Body of pancreas (tissue), 4 donors: ENCODE results near the gene UGT2A2. TPM values are rescaled to one million over a fixed set of nuclear protein-coding genes. Genes with fewer than 3 reads are reported as not detected.

Experiments
- ATAC-seq: fragments of 150-250 bp; one replicate; pipeline ENCODE4 v1.9.1; 2016
- DNase-seq, 4 donors: peaks; one replicate each; pipeline ENCODE4 v3.0.0-alpha.2; 2019
- H3K27ac ChIP-seq, 4 donors: fragments of 200-600 bp; sonication (generic); 1 replicate in 3 of 4; 2 replicates in 1 of 4; pipeline versions ENCODE4 v1.5.1 to v1.6.1; 2016 to 2019; ENCODE audit warnings: mild to moderate bottlenecking in 1 of 4, mixed read lengths in 1 of 4, moderate library complexity in 1 of 4
- H3K27me3 ChIP-seq, 2 donors: fragments of 200-600 bp; sonication (generic); one replicate each; pipeline ENCODE4 v1.6.0; 2016; ENCODE audit warnings: mild to moderate bottlenecking in 1 of 2
- H3K36me3 ChIP-seq, 2 donors: fragments of 200-600 bp; sonication (generic); replicated peaks in 1 of 2; 2 replicates each; pipeline ENCODE4 v1.5.1; 2016; ENCODE audit warnings: low read depth in 2 of 2; ENCODE audit not compliant: insufficient read depth in 1 of 2
- H3K4me1 ChIP-seq: fragments of 200-600 bp; sonication (generic); one replicate; pipeline ENCODE4 v1.6.0; 2016
- H3K4me3 ChIP-seq, 2 donors: fragments of 200-600 bp; sonication (generic); 1 replicate in 1 of 2; 2 replicates in 1 of 2; pipeline ENCODE4 v1.5.1; 2016 to 2019
- H3K9me3 ChIP-seq, 3 donors: fragments of 200-600 bp; sonication (generic); 1 replicate in 2 of 3; 2 replicates in 1 of 3; pipeline ENCODE4 v1.5.1; 2016
- POLR2A ChIP-seq, 3 donors: fragments of 450-650 bp; IDR thresholded peaks; one replicate each; pipeline ENCODE4 v1.6.1; 2016; ENCODE audit warnings: antibody characterized with exemption in 3 of 3, mild to moderate bottlenecking in 2 of 3
- WGBS, 2 donors: methylation state at CpG; one replicate each; pipeline ENCODE4 v1.1.5; 2017; 5-methylcytosine and 5-hydroxymethylcytosine counted together
- intact Hi-C: fragments of 100-400 bp; cut with DNase I; formaldehyde crosslinking; loops from one replicate; pipeline ENCODE4 v1.15.1; 2023
- total RNA-seq, 2 donors: library from RNA; depleted of rRNA; stranded (reverse); fragments of >200 nt; gene quantifications; one replicate each; pipeline ENCODE4 v1.1.0, GENCODE V29; 2016
- TF ChIP-seq, protein P1 (sequence below), 7 experiments: fragments of 450-650 bp in 4 of 7; fragments of 200-600 bp in 3 of 7; sonication (generic) in 3 of 7; IDR thresholded peaks; one replicate each; pipeline ENCODE4 v1.5.1; 2016 to 2019; ENCODE audit warnings: antibody characterized with exemption in 7 of 7

UGT2A2 gene
- total RNA-seq, 2 donors from 2014 or later = not detected

DNA sequence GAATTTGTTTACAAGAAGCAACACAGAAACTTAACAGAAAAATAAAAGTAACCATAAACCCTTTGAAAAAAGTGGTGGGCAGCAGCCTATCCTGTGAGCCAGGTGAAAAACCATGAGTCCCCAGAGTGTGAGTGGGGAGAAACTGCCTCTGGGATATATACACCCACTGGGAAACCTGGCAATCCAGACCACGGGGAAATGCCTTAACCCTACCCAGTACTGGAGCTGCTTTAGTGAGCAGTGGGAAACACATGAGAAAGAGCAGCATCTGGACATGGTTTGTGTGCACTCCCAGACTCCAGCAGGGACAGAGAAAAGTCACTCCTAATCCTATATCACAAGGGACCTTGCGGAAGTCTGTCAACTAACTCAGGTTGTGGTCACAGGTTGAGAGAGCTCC lies 39.4 kb downstream of the UGT2A2 start:
- ATAC-seq (no peak), DNase-seq (no peak)
- no peak for TF ChIP-seq POLR2A (IDR thresholded peaks at IDR 0.05)
- intact Hi-C loops = no loop called here
- H3K36me3 ChIP-seq = no peaks in the 10 kb centered on the region
- H3K9me3 ChIP-seq = no peaks in the 10 kb centered on the region
- H3K27ac ChIP-seq = no peak overlapping the region
- 57 to 65% methylated on average over 2 of the region's 2 CpGs for WGBS, 2 donors
- H3K4me1 ChIP-seq = no peaks in the 10 kb centered on the region
- H3K27me3 ChIP-seq = no peaks in the 10 kb centered on the region
- H3K4me3 ChIP-seq = no peak overlapping the region

DNA sequence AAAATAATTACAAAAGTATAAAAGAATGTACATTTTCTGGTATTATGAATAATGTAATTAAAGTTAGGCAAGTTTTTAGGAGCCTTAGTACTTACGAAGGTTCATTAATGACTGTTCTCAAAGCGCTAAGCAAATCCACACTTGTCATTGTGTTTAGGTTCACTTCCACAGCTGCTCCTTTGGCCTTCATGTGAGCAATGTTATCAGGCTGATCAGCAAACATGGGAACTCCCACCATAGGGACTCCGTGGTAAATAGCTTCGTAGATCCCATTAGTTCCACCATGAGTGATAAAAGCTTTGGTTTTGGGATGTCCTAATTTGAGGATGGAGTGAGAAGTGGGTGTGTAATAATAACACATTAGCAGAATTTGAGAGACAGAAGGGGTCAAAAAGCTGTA lies 45.1 kb downstream of the UGT2A2 start:
- intact Hi-C loops = no loop called here
- WGBS, 2 donors = 22 to 45% methylated on average over 4 of the region's 4 CpGs
- Histone ChIP-seq H3K9me3 (no peaks in the 10 kb centered on the region), H3K4me3 (no peak overlapping the region), H3K27ac (no peak overlapping the region), H3K36me3 (no peaks in the 10 kb centered on the region), H3K27me3 (no peaks in the 10 kb centered on the region), H3K4me1 (no peaks in the 10 kb centered on the region)
- DNase-seq = no peak
- TF ChIP-seq POLR2A (IDR thresholded peaks at IDR 0.05) = no peak
- TF ChIP-seq, protein P1, sequence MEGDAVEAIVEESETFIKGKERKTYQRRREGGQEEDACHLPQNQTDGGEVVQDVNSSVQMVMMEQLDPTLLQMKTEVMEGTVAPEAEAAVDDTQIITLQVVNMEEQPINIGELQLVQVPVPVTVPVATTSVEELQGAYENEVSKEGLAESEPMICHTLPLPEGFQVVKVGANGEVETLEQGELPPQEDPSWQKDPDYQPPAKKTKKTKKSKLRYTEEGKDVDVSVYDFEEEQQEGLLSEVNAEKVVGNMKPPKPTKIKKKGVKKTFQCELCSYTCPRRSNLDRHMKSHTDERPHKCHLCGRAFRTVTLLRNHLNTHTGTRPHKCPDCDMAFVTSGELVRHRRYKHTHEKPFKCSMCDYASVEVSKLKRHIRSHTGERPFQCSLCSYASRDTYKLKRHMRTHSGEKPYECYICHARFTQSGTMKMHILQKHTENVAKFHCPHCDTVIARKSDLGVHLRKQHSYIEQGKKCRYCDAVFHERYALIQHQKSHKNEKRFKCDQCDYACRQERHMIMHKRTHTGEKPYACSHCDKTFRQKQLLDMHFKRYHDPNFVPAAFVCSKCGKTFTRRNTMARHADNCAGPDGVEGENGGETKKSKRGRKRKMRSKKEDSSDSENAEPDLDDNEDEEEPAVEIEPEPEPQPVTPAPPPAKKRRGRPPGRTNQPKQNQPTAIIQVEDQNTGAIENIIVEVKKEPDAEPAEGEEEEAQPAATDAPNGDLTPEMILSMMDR (IDR thresholded peaks at IDR 0.05) = no peak
- ATAC-seq = no peak

DNA sequence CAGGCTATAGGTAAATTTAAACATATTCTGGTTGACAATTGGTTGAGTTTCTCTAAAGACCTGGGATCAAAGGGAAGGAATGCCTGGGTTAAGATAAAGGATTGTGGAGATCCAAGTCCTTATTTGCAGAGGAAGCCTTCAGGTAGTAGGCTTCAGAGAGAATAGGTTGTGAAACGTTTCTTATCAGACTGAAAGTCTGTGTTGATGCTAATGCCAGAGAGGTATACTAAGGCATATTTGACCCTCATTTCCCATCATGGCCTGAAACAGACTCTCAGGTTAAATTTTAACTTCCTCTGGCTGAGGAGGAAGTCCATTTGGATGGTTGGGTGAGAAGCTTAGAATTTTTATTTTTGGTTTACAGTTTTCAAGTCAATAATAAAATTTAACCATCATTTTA lies 48.1 kb downstream of the UGT2A2 start:
- intact Hi-C loops = no loop called here
- Histone ChIP-seq H3K9me3 (no peaks in the 10 kb centered on the region), H3K4me1 (no peaks in the 10 kb centered on the region), H3K4me3 (no peak overlapping the region), H3K36me3 (no peaks in the 10 kb centered on the region), H3K27ac (no peak overlapping the region), H3K27me3 (no peaks in the 10 kb centered on the region)
- 3 to 6% methylated on average over 1 of the region's 1 CpG for WGBS, 2 donors
- ATAC-seq (no peak), DNase-seq (no peak)
- TF ChIP-seq, protein P1 (IDR thresholded peaks at IDR 0.05) = no peak
- TF ChIP-seq POLR2A (IDR thresholded peaks at IDR 0.05) = no peak

DNA sequence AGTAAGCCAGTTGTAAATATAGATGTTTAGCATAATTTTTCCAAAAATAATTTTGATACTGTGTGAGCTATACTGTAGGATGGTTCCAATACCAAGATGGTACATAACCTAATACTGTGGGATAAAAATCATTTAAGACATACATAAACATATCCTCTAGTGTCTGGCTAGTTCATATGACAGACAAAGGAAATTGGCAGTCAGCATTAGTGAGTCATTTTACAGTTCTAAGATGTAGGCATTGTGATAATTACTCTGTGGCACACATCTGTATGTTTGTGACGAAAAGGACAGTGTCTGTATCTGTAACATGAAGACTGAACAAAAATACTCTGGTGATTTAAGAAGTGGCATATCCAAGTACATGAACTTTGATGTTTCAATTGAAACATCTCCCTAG lies 49.6 kb downstream of the UGT2A2 start:
- Histone ChIP-seq H3K36me3 (no peaks in the 10 kb centered on the region), H3K4me1 (no peaks in the 10 kb centered on the region), H3K9me3 (no peaks in the 10 kb centered on the region), H3K4me3 (no peak overlapping the region), H3K27me3 (no peaks in the 10 kb centered on the region), H3K27ac (no peak overlapping the region)
- WGBS, 2 donors = 48 to 83% methylated on average over 1 of the region's 1 CpG
- ATAC-seq (no peak), DNase-seq (no peak)
- intact Hi-C loops = no loop called here
- TF ChIP-seq, protein P1 (IDR thresholded peaks at IDR 0.05) = no peak
- no peak for TF ChIP-seq POLR2A (IDR thresholded peaks at IDR 0.05)

- intact Hi-C loops = no loop called here
- no peak for DNase-seq
Observed at GRCh38 chr4:69584135-69584534, 55.3 kb downstream of the UGT2A2 start.

More at GRCh38 chr4:69584135-69584534, 55.3 kb downstream of the UGT2A2 start:
- Histone ChIP-seq H3K36me3 (no peaks in the 10 kb centered on the region), H3K27ac (no peak overlapping the region), H3K9me3 (no peaks in the 10 kb centered on the region), H3K27me3 (no peaks in the 10 kb centered on the region), H3K4me1 (no peaks in the 10 kb centered on the region), H3K4me3 (no peak overlapping the region)
- ATAC-seq = no peak
- no peak for TF ChIP-seq POLR2A (IDR thresholded peaks at IDR 0.05)
- TF ChIP-seq, protein P1 (IDR thresholded peaks at IDR 0.05) = no peak
- 63 to 69% methylated on average over 5 of the region's 5 CpGs for WGBS, 2 donors
